GM12878 (cell line): Measurements from ENCODE around the gene NACA. TPM values are rescaled to one million over a fixed set of nuclear protein-coding genes. Genes with fewer than 3 reads are reported as not detected.

Experiments used
- ATAC-seq: fragments of 200-7000 bp; cut with Tn5 transposase; 3 replicates; pipeline ENCODE4 v1.9.1; 2020; ENCODE audit warnings: mild to moderate bottlenecking, moderate library complexity
- BruUV-seq: library from RNA; stranded (reverse); fragments of 400-500 nt; replicated peaks from 2 replicates; lab custom pipeline; 2021; lab: Mats Ljungman, UMichigan
- CTCF ChIA-PET: fragments of 300-600 bp; sonication (Branson Sonifier 250); formaldehyde crosslinking; extraction: SDS; loops from one replicate; lab custom pipeline; 2021; ENCODE audit warnings: inconsistent platforms; lab: Yijun Ruan, JAX
- POLR2A ChIA-PET: fragments of 350-600 bp; formaldehyde crosslinking; extraction: SDS; loops from one replicate; lab custom pipeline; 2021; ENCODE audit warnings: inconsistent platforms; lab: Charles Lee
- RAD21 ChIA-PET: fragments of 300-600 bp; sonication (Branson Sonifier 250); formaldehyde crosslinking; loops from one replicate; lab custom pipeline; 2023; ENCODE audit warnings: antibody characterized with exemption; ENCODE audit not compliant: unreplicated experiment; lab: Charles Lee
- SMC1A ChIA-PET: fragments of 300-600 bp; sonication (Branson Sonifier 250); formaldehyde crosslinking; loops from one replicate; lab custom pipeline; 2023; ENCODE audit not compliant: unreplicated experiment, uncharacterized antibody; lab: Charles Lee
- DNase-seq: peaks from one replicate; pipeline ENCODE4 v3.0.0-alpha.2; 2011; ENCODE audit warnings: low read depth, low spot score
- FAIRE-seq: peaks from 3 replicates; lab custom pipeline; 2011; peaks lifted over from hg19 to GRCh38; lab: Jason Lieb, UNC
- H2AFZ ChIP-seq: 2 replicates; pipeline ENCODE4 v1.6.0; 2011; ENCODE audit warnings: low read depth, low read length, control low read depth; ENCODE audit not compliant: control insufficient read depth
- H3K27ac ChIP-seq: 2 replicates; pipeline ENCODE4 v1.5.1; 2011; ENCODE audit warnings: control low read depth; ENCODE audit not compliant: control insufficient read depth, insufficient read depth
- H3K27me3 ChIP-seq, 2 experiments: replicated peaks in 1 of 2; 2 replicates each; pipeline versions ENCODE4 v1.6.0 to v1.6.1; 2011; ENCODE audit warnings: low read length in 1 of 2; ENCODE audit not compliant: control insufficient read depth in 2 of 2, insufficient read depth in 2 of 2
- H3K36me3 ChIP-seq, 2 experiments: 2 replicates each; pipeline ENCODE4 v1.5.1; 2011; ENCODE audit warnings: low read length in 1 of 2; ENCODE audit not compliant: control insufficient read depth in 2 of 2, insufficient read depth in 2 of 2
- H3K4me1 ChIP-seq: 2 replicates; pipeline ENCODE4 v1.6.1; 2011; ENCODE audit warnings: mild to moderate bottlenecking, low read length, moderate library complexity, mixed read lengths; ENCODE audit not compliant: control insufficient read depth, insufficient read depth
- H3K4me2 ChIP-seq: 2 replicates; pipeline ENCODE4 v1.6.0; 2011; ENCODE audit warnings: control low read depth; ENCODE audit not compliant: control insufficient read depth, insufficient read depth
- H3K4me3 ChIP-seq: fragments of 200-600 bp; sonication (generic); 2 replicates; pipeline ENCODE4 v1.5.1; 2016
- H3K79me2 ChIP-seq: 2 replicates; pipeline ENCODE4 v1.6.0; 2011; ENCODE audit warnings: low read length; ENCODE audit not compliant: control insufficient read depth, insufficient read depth
- H3K9ac ChIP-seq: 2 replicates; pipeline ENCODE4 v1.8.0; 2011; ENCODE audit warnings: low read length, control low read depth, mixed read lengths; ENCODE audit not compliant: control insufficient read depth, insufficient read depth
- H3K9me3 ChIP-seq: replicated peaks from 3 replicates; pipeline ENCODE4 v1.5.1; 2011; ENCODE audit warnings: mild to moderate bottlenecking, low read length; ENCODE audit not compliant: control insufficient read depth, insufficient read depth
- H4K20me1 ChIP-seq: 2 replicates; pipeline ENCODE4 v1.6.0; 2011; ENCODE audit not compliant: control insufficient read depth, insufficient read depth
- IRF4 ChIP-seq: IDR thresholded peaks from 2 replicates; pipeline ENCODE4 v1.6.1; 2011; ENCODE audit warnings: low read depth, low read length
- KLF5 ChIP-seq: fragments of 450-650 bp; IDR thresholded peaks from 2 replicates; pipeline ENCODE4 v1.6.1; 2014; ENCODE audit warnings: mild to moderate bottlenecking; ENCODE audit not compliant: partially characterized antibody
- MAX ChIP-seq: IDR thresholded peaks from 2 replicates; pipeline ENCODE4 v1.6.1; 2012; ENCODE audit warnings: low read depth, low read length, improper control_type of control experiment
- NFXL1 ChIP-seq: fragments of 450-650 bp; IDR thresholded peaks from 2 replicates; pipeline ENCODE4 v1.6.1; 2017; ENCODE audit warnings: antibody characterized with exemption, mild to moderate bottlenecking, borderline replicate concordance
- NFYB ChIP-seq: IDR thresholded peaks from 2 replicates; pipeline ENCODE4 v1.6.1; 2011; ENCODE audit warnings: low read depth, mild to moderate bottlenecking, low read length, improper control_type of control experiment, moderate library complexity; ENCODE audit not compliant: insufficient read depth
- SIN3A ChIP-seq: IDR thresholded peaks from 2 replicates; pipeline ENCODE4 v1.6.1; 2012; ENCODE audit warnings: low read depth, low read length, improper control_type of control experiment
- SIX5 ChIP-seq: IDR thresholded peaks from 2 replicates; pipeline ENCODE4 v1.6.1; 2011; ENCODE audit warnings: mild to moderate bottlenecking, low read depth, low read length, moderate library complexity; ENCODE audit not compliant: severe bottlenecking
- TCF12 ChIP-seq: IDR thresholded peaks from 2 replicates; pipeline ENCODE4 v1.6.1; 2011; ENCODE audit warnings: low read depth, mild to moderate bottlenecking, low read length
- WRNIP1 ChIP-seq: IDR thresholded peaks from 2 replicates; pipeline ENCODE4 v1.6.1; 2011; ENCODE audit warnings: low read depth, low read length, improper control_type of control experiment, borderline replicate concordance
- ZNF24 ChIP-seq: fragments of 450-650 bp; IDR thresholded peaks from 2 replicates; pipeline ENCODE4 v1.6.1; 2017; ENCODE audit warnings: antibody characterized with exemption, mild to moderate bottlenecking
- WGBS: methylation state at CpG from one replicate; pipeline ENCODE4 v1.1.6; 2016; ENCODE audit warnings: low lambda C conversion rate; ENCODE audit not compliant: insufficient replicate concordance, insufficient coverage; ENCODE audit errors: missing lambda C conversion rate; 5-methylcytosine and 5-hydroxymethylcytosine counted together
- in situ Hi-C: fragments of 300-500 bp; cut with MboI; formaldehyde crosslinking; loops from 9 replicates; pipeline ENCODE4 v1.14.3; 2018; ENCODE audit warnings: mixed read lengths
- intact Hi-C: fragments of 100-400 bp; cut with micrococcal nuclease; formaldehyde crosslinking; loops from one replicate; pipeline ENCODE4 v1.14.2; 2022; ENCODE audit not compliant: unreplicated experiment
- polyA plus RNA-seq, 11 experiments: library from polyadenylated mRNA; depleted of rRNA in 4 of 11; unstranded in 6 of 11; stranded (reverse) in 5 of 11; fragments of >200 nt; fragmentation: Nextera tagmentation in 4 of 11; fragmentation: Illumina TruSeq in 1 of 11; extraction: Ambion mirVana in 4 of 11; extraction: Trizol in 1 of 11; gene quantifications; 1 replicate in 1 of 11; 2 replicates in 10 of 11; pipeline versions ENCODE4 v1.2.1 to v1.2.3, GENCODE V29; 2011 to 2016; ENCODE audit warnings: inconsistent platforms in 2 of 11, missing spikeins in 2 of 11, low read depth in 1 of 11
- total RNA-seq, 4 experiments: library from RNA; depleted of rRNA in 3 of 4; stranded (reverse); fragments of >200 nt in 3 of 4; fragmentation: Illumina TruSeq in 1 of 4; extraction: Trizol in 1 of 4; gene quantifications; 2 replicates each; pipeline versions ENCODE4 v1.2.1 to v1.2.3, GENCODE V29; 2013 to 2021

NACA gene
- total and polyA plus RNA-seq, 10 of the 15 experiments (the other 5 are each of a cell fraction or from before 2014, with no cell fraction given) = 1,181 to 2,782 (median 1,905) TPM

DNA sequence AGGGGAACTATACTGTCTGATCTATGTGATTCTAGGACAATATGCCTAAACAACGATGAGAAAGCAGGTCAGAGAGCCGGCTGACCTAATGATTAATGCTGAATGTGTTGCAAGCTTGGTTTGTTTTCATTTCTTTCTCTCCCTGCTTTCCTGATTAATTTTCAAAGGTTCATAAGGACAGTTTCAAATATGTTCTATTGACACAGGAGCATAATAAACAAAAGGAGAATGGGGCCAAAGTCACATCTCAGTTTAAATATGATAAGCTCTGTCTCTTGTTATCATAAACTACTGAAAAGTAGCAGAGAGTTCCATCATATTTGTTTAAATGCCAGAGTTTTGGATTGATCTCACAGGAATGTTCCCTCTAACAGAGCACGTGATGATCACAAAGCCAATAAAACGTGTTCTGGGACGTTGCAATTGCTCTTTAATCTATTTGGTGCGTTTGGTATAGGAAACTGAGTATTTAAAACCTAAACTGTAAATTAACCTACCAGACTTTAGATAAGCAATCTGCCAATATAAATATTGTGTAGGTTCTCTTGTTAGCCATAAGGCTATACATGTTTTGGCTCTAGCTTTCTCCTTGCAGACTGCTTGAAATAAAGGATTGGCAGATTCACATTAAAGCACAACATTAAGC lies 34.3 kb upstream of the NACA start:
- TF ChIP-seq SIX5 (no peak), MAX (no peak), NFYB (no peak), IRF4 (no peak), WRNIP1 (no peak), SIN3A (no peak), ZNF24 (no peak), KLF5 (no peak), NFXL1 (no peak), TCF12 (no peak)
- Histone ChIP-seq H3K9ac (no peak overlapping the region), H3K4me3 (no peak overlapping the region), H3K36me3 (no peaks in the 10 kb centered on the region), H2AFZ (no peak overlapping the region), H3K4me1 (no peaks in the 10 kb centered on the region), H3K4me2 (no peak overlapping the region), H3K27ac (no peak overlapping the region), H3K27me3 (no peaks in the 10 kb centered on the region), H3K9me3 (no peaks in the 10 kb centered on the region; the same call in 1 of the 3 replicates), H4K20me1 (no peaks in the 10 kb centered on the region), H3K79me2 (no peaks in the 10 kb centered on the region)
- SMC1A ChIA-PET = interaction anchor here (0.6 to 12.1 kb wide), 9 partner anchors 9 to 353 kb away, joined by 3 to 125 read pairs (median 4); partner anchors contain the start of genes STAT6 and ZBTB39
- in situ Hi-C loops = loop anchor here (5.0 kb wide), 3 partner anchors 243 to 418 kb away; partner anchors contain the start of gene STAT6
- POLR2A ChIA-PET = interaction anchor here (0.7 to 1.2 kb wide), 2 partner anchors 242 to 691 kb away, joined by 3 to 4 read pairs; no protein-coding TSS in a partner anchor
- DNase-seq (no peak), ATAC-seq (no peak), FAIRE-seq (no peak)
- CTCF ChIA-PET = interaction anchor here (0.7 to 11.6 kb wide), 8 partner anchors 9 to 352 kb away, joined by 3 to 177 read pairs (median 4); partner anchors contain the start of genes STAT6 and ZBTB39
- intact Hi-C loops = loop anchor here (5.0 kb wide), 1 partner anchor 73 kb away; no protein-coding TSS in a partner anchor
- 65% methylated on average over 6 of the region's 6 CpGs for WGBS
- BruUV-seq = no TSS peak
- RAD21 ChIA-PET = interaction anchor here (0.5 to 2.3 kb wide), 6 partner anchors 49 to 1145 kb away, joined by 3 to 14 read pairs (median 3); no protein-coding TSS in a partner anchor
